Left cardiac atrium (tissue), 4 donors: ENCODE data around the gene BLOC1S2. TPM values are rescaled to one million over a fixed set of nuclear protein-coding genes. Genes with fewer than 3 reads are reported as not detected.
"Not testable (repeated sequence)": the region's sequence is repeated elsewhere in the genome, so short reads cannot be mapped to it uniquely, and the experiment has no call there.

ENCODE experiments used
- ATAC-seq, 2 donors: fragments of 200-7000 bp; cut with Tn5 transposase; one replicate each; pipeline ENCODE4 v1.9.1; 2020; ENCODE audit warnings: mild to moderate bottlenecking in 2 of 2, moderate library complexity in 2 of 2
- DNase-seq: peaks from one replicate; pipeline ENCODE4 v3.0.0-alpha.2; 2020
- intact Hi-C, 2 donors: fragments of 100-400 bp; cut with DNase I; formaldehyde crosslinking; loops; one replicate each; pipeline versions ENCODE4 v1.14.1 to v1.15.1; 2022 to 2023
- long read RNA-seq: library from polyadenylated mRNA; unstranded; transcript quantifications from one replicate; pipeline ENCODE4 v2.0.0, GENCODE V29; 2021
- total RNA-seq, 2 donors: library from RNA; stranded (reverse); fragmentation: NEBNext Ultra II Directional; extraction: Animal tissue kit (Norgen Biotek cat#: 25700); gene quantifications; one replicate each; pipeline ENCODE4 v1.2.1, GENCODE V29; 2021
- donor health status: DM: no; HTN: yes; CAD: no.
- donor health status: DM: no; HTN: yes; CAD: no; lungs with severe emphysema.
- donor health status: DM: yes; HTN: yes; CAD: no.
- donor health status: Dilated cardiomyopathy.

BLOC1S2 gene
- total RNA-seq = 10 to 100 TPM; 19.9 to 23.6 TPM
- long read RNA-seq, transcript BLOC1S2-202 (5 exons, 1,249 nt) = major isoform, 13 of 17 reads
- long read RNA-seq, partial matches to known transcripts = 0 of 17 reads
- long read RNA-seq, other reads (novel, unspliced or antisense) = 1 of 17 reads

DNA sequence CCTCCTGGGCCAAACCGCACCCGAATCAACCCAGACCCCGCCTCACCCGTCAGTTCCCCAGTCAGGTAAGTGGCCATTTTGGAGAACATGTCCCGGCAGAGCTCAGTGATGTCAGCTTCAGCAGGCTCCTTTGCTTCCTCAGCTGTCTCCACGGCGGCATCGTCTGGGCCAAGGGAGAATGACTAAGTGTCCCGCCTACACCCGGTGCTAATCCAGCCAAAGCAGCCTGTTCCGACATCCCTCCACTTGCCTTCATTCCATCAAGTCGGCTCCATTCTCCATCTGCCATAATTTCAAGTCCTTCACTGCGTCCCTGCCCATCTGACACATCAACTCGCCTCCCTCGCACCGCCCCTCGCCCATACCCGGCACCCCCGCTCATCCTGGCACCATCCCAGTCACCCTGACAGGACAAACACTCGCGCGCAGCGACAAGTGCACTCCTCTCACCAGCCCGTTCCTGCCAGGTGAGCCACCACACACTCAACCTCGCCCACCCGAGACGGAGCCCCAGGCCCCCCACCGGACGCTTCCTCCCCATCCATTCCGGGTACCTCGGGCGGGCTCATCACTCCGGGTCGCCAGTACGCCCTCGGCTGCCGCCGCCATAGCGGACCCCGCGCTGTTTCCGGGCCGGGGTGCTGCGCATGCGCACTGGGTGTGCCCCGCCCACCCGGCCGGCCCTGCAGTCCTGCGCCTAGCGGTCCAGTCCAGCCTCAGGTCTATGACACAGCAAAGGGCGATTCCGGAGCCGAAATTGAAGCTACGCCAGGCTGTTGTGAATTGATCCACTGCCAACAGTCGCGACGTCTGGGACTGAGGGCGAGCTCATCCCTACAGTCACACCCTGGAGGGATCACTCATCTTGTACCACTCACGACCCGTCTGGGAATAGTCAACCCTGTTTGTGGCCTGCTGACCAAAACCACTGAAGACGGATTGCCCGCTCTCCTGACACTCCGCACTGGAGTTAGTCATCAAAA lies at the start of gene BLOC1S2:
Gene BLOC1S2 (minus strand): TSS at position 630 of the 983 bp plus-strand sequence. CDS start 21 bp downstream, at position 609.
- peak; percentile 98 for ATAC-seq
- intact Hi-C loops = no loop called here

DNA sequence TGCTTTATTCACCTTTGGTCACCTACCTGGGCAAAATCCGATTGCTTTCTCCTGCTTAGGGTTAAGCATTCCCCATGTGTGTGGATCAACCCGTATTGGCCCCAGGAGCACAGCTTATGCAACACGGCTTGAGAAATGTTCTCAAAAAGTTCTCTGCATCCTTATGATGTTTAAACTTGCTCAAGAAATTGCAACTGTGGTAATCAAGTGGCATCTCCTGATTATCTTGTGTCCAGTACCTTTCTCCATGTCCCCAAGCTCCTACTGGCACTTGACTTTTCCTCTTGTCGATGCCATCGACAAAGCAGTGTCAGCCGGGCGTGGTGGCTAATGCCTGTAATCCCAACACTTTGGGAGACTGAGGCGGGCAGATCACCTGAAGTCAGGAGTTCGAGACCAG lies 48.3 kb upstream of the BLOC1S2 start:
- ATAC-seq = peak in 1 of 2 donors; percentile 32
- DNase-seq = no peak
- intact Hi-C loops = loop anchor here (5.0 to 10.0 kb wide), 3 partner anchors 178 to 540 kb away; partner anchors contain the start of gene SEC31B (in 1 of the 2)

More for the DNA sequence above, at the start of gene BLOC1S2:
- DNase-seq = peak; percentile 88

DNA sequence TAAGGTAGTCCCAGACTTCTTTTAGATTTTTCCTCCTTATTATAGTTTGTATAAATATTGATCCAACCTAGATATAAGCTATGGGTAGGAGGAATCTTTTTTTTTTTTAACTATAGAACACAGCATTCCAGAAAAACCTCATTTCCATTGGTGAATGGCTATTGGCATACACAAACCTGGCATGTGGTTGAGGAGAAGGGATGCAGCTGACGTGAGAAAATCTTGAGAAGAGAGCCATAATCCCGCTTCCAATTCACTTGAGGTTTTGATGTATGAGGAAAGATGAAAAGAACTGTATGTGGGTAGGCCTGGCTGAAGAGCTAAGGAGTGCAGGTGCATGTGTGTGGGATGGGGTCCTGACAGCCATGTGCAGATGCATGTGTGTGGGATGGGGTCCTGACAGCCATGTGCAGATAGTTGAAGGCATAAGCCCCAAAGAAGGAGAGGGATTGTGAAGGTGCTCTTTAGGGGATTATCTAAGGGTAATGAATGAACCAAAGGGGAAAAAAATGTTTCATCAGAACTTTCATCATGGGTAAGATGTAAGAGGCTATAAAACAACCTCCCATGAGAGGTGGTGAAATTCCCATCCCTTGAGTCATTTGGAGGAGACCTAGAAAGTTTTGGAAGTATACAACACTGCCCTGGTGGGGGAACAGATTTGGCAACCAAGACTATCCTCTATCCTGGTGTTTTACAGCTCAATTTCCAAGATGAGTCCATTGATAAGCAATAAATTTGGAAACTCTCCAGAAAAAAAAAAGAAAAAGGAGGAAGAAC lies 47.4 kb upstream of the BLOC1S2 start:
- DNase-seq (no peak), ATAC-seq (peak in 1 of 2 donors; percentile 40)
- intact Hi-C loops = loop anchor here in 1 of 2 donors (10.0 kb wide), 1 partner anchor 541 kb away; no protein-coding TSS in a partner anchor

DNA sequence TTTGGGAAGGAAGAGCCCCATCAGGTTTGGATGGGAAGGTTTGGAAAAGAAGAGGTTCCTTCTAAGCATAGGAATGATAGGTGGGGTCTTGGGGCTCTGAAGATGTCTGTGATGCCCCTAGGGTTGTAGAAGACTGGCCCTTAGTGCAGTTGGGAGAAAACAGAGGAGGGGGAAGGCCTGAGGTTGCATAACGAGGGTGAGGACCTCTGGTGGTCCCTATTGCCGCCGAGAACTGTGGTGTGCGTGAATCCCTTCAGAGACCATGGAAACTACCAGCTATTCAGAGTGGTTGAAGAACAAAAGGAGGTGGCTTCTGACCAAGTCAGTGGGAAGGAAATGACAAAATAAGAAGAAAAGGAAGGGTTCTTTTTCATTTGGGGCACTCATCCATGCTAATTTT lies 46.6 kb upstream of the BLOC1S2 start:
- no peak for DNase-seq
- intact Hi-C loops = loop anchor here in 1 of 2 donors (10.0 kb wide), 1 partner anchor 542 kb away; no protein-coding TSS in a partner anchor
- no peak for ATAC-seq

DNA sequence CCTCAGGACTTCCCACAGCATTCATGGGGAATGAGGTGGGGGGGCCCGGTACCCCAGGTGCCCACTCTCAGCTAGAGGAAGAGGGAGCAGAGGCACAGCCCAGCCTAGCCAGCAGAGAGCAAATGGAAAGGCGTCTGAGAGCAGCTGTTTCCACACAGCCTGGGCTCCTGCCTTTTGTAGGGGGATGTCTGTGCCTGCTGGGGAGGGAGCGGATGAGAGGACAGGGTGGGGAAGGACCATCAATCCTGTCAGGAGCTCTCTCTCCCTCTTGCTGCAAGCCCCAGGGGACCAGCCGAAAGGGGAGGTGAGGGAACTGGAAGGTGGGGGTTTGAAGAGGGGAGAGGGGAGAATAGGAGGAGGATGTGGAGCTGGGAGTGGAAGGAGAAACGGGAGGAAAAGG lies 43.6 kb upstream of the BLOC1S2 start, which contains the start of gene PKD2L1:
Gene PKD2L1 (minus strand): TSS at position 150 of the 400 bp plus-strand sequence. CDS start 125 bp downstream, at position 25.
- intact Hi-C loops = loop anchor here in 1 of 2 donors (10.0 kb wide), 1 partner anchor 545 kb away; no protein-coding TSS in a partner anchor
- ATAC-seq (no peak), DNase-seq (no peak)

DNA sequence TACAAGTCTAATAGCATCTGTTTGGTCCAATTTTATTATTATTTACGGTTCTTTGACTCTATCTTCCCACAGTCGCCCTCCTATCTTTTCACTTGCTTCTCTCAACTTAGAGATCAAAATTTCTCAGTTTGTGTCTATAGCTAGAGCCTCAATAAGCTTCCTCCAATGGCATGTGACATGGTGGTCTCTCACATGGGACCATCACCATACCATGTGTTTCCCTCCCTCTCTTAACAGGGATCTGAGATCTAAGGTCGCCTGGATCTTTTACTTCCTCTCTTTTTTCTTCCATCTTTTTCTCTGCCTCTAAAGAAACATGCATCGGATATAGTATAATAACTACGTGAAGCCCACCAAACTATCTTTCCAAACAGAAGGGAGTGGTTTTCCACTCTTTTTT lies 41.7 kb upstream of the BLOC1S2 start:
- ATAC-seq = no peak
- DNase-seq = no peak
- intact Hi-C loops = no loop called here

DNA sequence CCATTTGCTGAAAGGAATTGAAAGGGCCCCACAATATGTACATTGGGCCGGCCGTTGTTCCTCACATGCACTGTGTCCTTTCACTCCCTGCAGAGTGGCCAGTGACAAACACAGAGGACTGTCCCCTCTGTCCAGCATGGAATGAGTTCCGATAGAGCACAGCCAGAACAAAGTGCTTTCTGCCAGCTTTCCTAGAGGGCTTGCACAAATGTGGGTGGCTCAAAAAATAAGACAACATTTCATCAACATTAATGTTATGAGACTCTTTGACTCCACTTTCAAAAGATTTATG lies 41.2 kb upstream of the BLOC1S2 start:
- DNase-seq (no peak), ATAC-seq (no peak)
- intact Hi-C loops = no loop called here

DNA sequence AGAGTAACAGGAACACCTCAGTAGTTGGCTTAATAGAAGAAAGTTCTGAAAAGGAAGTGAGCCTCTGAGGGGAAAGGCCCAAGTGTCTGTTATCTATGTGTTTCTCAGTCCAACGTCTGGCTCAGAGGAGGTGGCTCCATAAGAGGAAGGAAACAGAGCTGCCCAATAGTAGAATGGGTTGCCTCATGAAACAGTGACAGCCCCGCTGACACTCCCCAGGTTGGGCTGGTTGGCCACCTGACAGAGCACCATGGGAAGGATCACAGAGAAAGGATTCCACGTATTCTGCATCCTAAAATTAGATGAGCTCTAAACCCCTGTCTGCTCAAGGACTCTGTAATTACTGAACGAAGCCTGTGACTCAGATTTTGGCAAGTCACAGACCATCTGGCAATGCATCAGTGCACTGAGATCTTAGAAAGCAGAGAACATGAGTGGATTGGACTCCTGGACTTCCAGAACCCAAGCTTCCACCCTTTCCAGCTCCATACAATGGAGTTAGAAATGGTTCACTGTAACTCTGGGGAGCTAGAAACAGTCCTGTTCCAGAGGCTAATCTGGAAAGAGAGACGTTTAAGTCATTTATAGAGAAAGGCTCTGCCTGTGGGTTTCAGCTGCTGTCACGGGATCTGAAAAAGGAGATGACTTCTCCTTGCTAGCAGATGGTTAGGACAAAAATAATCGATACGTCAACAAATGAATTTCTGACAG lies 40.7 kb upstream of the BLOC1S2 start:
- intact Hi-C loops = no loop called here
- ATAC-seq (peak in 1 of 2 donors; percentile 86), DNase-seq (no peak)

DNA sequence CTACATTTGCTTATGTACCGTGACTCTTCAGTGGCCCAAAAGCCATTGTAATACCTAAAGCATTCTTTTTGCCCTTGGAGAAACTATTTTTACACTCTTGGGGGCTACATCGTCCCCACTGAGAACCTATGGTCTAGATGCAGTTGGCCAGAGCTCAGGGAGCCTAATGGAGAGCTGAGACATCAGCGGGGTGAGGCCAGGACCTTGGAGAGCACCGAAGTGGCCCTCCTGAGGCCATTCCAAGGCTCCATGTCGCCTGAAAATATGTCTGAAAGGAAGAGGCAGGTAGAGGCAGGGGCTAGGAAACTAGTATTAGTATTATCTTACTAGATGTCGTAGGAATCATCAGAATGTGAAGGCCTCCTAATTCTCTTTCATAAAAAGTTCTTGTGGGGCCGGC lies 38.7 kb upstream of the BLOC1S2 start:
- no peak for ATAC-seq
- intact Hi-C loops = no loop called here
- DNase-seq = no peak

DNA sequence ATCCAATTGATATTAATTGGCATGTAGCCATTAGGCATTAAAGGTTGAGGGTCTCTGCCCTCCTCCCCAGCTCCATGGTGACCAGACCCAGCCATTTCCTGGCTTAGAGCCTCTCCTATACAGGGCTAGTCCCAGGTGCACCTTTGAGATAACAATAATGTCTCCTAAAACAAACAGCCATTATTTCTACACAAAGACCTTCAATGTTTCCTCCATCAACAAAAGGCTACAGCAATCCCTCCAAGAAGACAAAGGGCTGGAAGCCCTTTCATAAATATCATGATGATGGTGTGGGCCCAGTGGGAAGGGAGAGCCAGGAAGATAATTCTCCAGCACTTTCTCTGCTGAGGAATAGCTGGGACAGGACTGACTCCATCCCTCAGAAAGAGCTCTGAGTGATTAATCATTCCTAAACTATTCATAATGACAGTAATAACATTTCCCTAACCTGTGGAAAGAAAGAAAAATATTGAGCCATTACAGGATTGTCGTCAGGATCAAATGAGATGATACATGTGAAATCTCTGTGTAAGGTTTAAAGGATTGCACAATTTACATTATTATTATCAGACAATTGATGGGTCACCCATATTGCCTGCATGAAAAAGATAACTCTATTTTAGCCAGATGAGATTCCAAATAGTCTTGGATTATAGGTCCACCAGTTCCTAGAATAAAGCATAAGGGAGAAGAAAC lies 33.4 kb upstream of the BLOC1S2 start:
- intact Hi-C loops = no loop called here
- no peak for ATAC-seq
- DNase-seq = no peak

DNA sequence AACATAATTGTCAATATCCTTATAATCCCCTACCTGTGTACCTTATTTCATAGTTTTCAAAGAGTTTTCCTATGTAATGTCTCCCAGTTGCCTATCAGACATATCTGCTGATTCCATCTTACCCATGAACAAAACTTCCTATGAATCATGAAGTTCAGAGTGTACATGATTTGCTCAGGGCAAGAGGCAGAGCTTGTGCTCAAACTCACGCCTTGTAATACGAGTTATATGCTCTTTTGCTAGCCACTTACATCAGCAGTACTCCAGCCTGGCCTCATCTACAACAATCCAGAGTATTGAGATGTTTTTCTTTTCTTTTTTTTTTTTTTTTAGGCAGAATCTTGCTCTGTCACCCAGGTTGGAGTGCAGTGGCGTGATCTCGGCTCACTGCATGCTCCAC lies 31.7 kb upstream of the BLOC1S2 start:
- DNase-seq (no peak), ATAC-seq (no peak)
- intact Hi-C loops = no loop called here

DNA sequence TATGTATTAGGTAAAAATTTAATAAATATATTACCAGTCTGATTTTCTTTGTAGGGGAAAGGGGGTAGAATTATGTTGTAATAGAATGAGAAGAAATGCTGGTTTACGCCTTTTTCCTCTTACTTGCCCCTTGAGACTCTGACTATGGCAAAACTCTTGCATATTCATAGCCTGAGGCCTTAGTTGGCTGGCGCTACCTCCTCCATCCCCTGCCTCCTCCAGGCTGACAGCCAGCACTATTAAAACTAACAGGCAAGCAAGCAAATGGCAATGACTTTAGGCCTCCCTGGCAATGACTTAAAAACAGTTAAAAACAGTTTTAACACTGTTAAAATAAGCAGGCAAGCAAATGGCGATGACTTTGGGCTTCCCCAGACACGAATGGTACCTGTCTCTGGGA lies 29.1 kb upstream of the BLOC1S2 start:
- ATAC-seq (peak in 1 of 2 donors; percentile 84), DNase-seq (no peak)
- intact Hi-C loops = no loop called here

DNA sequence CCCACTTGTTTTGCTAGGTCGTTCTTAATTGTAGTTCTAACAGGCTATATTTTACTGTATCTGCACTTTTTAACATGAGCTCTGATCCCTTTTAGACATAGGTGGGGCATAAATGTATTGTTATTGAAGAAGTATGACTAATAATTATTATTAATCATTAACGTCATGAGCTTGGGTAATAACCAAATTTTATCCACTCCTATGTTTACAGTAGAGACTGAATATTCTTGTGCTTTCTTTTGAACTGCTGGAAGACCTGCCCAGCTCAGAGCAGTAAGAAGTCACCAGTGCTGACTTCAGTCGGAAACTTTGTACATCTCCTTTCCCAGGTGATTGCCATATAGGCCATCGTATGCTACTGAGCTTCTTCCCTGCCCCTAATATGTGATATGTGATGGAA lies 24.8 kb upstream of the BLOC1S2 start:
- ATAC-seq (no peak), DNase-seq (no peak)
- intact Hi-C loops = no loop called here

DNA sequence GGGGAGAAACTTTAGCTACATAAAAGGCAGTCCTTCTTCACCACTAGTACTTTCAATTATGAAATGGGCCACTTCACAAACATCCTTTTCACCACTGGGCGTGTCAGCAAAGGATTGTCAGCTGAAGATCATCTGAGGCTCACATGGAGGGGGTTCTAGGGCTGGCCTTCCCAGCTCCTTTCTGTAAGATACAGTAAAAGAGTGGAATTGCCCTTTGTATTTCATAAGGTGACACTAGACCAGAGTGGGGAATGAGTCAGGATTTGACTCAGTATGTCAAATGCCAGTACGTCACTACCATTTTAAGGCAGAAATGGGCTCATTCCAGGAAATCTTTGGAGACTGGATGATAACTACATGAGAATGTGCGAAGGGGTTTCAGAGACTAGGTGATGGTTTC lies 21.2 kb upstream of the BLOC1S2 start:
- intact Hi-C loops = no loop called here
- ATAC-seq (no peak), DNase-seq (no peak)

DNA sequence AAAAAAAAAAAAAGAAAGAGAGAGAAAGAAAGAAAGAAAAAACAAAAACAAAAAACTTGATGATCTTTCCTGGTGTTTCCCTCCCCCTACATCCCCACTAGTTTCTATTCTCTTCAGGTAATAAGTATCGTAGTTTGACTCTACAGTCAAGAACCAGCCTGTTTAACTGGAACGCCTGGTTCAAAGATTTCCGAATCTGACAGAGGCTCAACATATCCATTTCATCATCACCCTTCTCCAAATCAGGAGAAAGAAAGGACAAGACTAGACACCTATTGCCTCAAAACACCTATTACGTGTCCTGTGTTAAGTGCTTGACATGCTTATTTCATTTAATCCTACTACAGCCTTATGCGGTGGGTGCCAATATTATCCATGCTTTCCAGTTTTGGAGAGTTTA lies 20.4 kb upstream of the BLOC1S2 start:
- ATAC-seq (no peak), DNase-seq (no peak)
- intact Hi-C loops = no loop called here

DNA sequence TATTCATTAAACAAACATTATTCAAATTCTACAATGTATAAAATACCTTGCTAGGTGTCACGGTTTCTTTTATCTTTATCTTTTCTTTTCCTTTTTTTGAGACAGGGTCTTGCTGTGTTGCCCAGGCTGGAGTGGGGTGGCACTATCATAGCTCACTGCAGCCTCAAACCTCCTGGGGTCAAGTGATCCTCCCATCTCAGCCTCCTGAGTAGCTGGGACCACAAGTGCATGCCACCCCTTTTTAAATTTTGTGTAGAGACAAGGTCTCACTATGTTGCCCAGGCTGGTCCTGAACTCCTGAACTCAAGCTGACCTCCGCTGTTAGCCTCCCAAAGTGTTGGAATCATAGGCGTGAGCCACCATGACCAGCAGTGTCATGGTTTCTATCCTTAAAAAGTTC lies 17.9 kb upstream of the BLOC1S2 start:
- ATAC-seq (no peak), DNase-seq (no peak)
- intact Hi-C loops = no loop called here

DNA sequence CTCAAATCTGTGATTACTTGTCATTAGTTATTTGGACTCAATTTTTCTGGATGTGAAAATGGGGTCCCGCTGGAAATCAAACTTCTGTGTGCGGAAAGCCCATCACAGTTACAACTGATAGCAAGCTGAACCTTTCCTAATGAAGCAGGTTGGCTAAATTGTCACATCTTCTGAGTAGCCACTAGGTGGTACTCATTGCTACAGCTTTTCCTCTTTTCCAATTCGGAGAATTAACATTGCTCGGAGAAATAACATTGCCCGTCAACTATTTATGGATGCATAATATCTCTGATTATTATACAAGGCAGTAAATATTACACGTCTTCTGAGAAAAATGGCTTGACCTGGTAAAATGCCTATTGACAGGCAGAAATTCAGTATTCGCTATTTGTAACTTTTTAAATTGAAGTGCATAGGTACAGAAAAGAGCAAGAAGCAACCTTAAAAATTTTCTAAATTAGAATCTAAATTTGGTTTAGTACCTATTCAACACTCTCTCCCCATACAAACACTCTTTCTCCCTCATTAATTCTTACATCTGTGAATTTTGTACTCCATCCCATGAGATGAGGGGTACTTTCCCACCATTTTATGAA lies 17.3 kb upstream of the BLOC1S2 start:
- ATAC-seq = no peak
- intact Hi-C loops = no loop called here
- no peak for DNase-seq

DNA sequence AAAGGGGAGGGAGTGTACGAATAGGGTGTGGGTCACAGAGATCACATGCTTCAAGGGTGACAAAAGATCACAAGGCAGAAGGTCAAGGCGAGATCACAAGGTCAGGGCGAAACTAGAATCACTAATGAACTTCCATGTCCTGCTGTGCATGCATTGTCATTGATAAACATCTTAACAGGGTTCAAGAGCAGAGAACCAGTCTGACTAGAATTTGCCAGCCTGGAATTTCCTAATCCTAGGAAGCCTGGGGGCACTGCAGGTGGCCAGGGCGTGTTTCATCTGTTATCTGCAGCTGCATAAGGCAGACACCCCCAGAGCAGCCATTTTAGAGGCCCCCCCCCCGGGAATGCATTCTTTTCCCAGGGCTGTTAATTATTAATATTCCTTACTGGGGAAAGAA lies 14.6 kb upstream of the BLOC1S2 start:
- intact Hi-C loops, ATAC-seq, DNase-seq: not testable (repeated sequence)
